Activated naive CD4-positive, alpha-beta T cell treated with anti-CD3 and anti-CD28 coated beads, Interleukin-2, amount 10 ng/mL, durations not matched to agents 7 days and 5 days (primary cell): Measurements from ENCODE around the gene GJD2.

Source experiments
- CTCF ChIA-PET: fragments of 350-600 bp; sonication (Branson Sonifier 250); formaldehyde crosslinking; loops from one replicate; lab custom pipeline; 2021; ENCODE audit warnings: antibody characterized with exemption; lab: Charles Lee
- DNase-seq: peaks from one replicate; pipeline ENCODE4 v3.0.0-alpha.2; 2020
- H3K27ac Mint-ChIP-seq: one replicate; pipeline ENCODE4 v1.8.0; 2021; ENCODE audit warnings: mild to moderate bottlenecking, moderate library complexity, mixed read lengths
- H3K27me3 Mint-ChIP-seq: one replicate; pipeline ENCODE4 v1.8.0; 2021; ENCODE audit warnings: mild to moderate bottlenecking, mixed read lengths
- H3K36me3 Mint-ChIP-seq: one replicate; pipeline ENCODE4 v1.8.0; 2021; ENCODE audit warnings: mixed read lengths
- H3K4me1 Mint-ChIP-seq: one replicate; pipeline ENCODE4 v1.8.0; 2021; ENCODE audit warnings: mixed read lengths
- H3K4me3 Mint-ChIP-seq: one replicate; pipeline ENCODE4 v1.8.0; 2021; ENCODE audit warnings: mild to moderate bottlenecking, moderate library complexity, mixed read lengths
- H3K9me3 Mint-ChIP-seq: one replicate; pipeline ENCODE4 v1.8.0; 2021; ENCODE audit warnings: mixed read lengths

GJD2 gene

GRCh38 chr15:34724481-34724880 lies 30.3 kb downstream of the GJD2 start:
- no peak overlapping the region for H3K27ac Mint-ChIP-seq
- H3K9me3 Mint-ChIP-seq = no peaks in the 10 kb centered on the region
- H3K36me3 Mint-ChIP-seq = no peaks in the 10 kb centered on the region
- H3K4me3 Mint-ChIP-seq = no peak overlapping the region
- CTCF ChIA-PET = no interaction called here
- no peaks in the 10 kb centered on the region for H3K4me1 Mint-ChIP-seq
- DNase-seq = no peak
- H3K27me3 Mint-ChIP-seq = peaks cover 56% of the 10 kb centered on the region

DNA sequence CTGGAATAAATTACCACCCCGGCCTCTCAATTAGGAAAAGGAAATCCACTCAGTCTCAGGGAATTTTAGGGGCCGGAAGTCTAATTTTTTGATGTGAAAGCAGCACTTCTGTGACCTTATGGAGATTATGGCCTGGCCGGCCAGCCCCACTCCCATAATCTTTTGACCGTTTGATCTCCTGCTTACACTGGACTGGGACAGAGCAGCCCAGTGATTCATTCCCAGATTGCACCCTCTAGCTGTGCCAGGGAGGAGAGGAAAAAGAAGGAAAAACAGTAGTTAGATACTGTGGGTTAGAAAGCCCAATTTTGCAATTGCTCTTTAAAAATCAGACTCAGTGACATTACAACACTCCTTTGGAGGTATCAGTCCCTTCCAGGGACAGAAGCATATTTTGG lies 32.4 kb downstream of the GJD2 start:
- Mint-ChIP-seq H3K4me1 (no peaks in the 10 kb centered on the region), H3K27ac (no peak overlapping the region), H3K27me3 (peaks cover 51% of the 10 kb centered on the region), H3K9me3 (no peaks in the 10 kb centered on the region), H3K4me3 (no peak overlapping the region), H3K36me3 (no peaks in the 10 kb centered on the region)
- CTCF ChIA-PET = no interaction called here
- DNase-seq = no peak

DNA sequence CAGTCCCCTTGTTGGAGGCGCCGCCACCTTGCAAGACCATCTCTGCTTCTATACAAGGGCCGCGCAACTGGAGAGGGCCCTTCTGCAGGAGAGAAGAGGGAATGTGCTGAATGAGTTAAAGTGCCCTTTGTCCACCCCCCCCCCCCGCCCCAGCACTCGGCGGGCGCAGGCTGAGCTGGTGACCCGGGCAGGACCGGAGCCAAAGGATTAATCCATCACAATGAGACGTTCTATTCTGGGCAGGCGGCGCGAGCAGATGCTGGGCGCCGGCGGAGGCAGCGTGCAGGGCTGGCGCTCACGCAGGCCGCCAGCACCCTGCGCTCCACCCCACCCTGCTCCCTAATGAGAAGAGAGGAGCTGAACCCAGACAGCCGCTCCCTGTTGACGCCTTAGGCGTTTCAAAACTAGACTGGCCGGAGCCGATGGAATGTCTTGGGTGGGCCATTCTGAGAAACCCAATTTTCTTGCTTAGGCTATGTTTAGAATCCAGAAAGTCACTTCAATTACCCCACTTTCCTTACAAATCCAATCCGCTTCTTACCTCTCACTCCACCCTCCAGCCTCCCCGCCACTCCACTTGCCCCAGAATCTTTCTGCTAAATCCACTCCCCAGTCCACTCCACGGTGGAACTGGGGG lies 32.9 kb downstream of the GJD2 start:
- no peak for DNase-seq
- H3K36me3 Mint-ChIP-seq = no peaks in the 10 kb centered on the region
- H3K9me3 Mint-ChIP-seq = no peaks in the 10 kb centered on the region
- no peak overlapping the region for H3K4me3 Mint-ChIP-seq
- no peaks in the 10 kb centered on the region for H3K4me1 Mint-ChIP-seq
- CTCF ChIA-PET = no interaction called here
- no peak overlapping the region for H3K27ac Mint-ChIP-seq
- peaks cover 55% of the 10 kb centered on the region for H3K27me3 Mint-ChIP-seq

DNA sequence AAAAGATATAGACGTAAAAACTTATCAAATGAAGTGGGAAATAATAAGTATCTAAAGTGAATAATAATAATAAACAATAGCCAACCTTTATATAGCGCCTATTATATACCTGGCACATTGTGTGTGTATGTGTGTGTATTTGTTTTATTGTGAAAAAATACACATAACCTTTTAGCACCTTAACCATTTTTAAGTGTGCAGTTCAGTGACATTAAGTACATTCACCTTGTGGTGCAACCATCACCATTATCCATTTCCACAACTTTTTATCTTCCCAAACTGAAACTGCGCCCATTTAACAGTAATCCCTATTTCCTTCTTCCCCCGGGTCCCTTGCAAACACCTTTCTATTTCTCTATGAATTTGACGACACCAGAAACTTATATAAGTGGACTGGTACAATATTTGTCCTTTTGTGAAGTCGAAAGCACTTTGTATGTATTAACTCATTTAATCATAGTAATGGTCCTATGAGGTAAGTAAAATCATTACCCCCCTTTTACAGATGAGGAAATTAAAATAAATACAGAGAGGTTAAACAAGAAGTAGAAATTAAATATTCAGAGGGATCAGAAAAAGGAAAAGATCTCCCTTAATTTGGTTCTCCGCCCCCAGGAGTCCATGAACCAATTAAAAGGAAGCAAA lies 33.5 kb downstream of the GJD2 start:
- Mint-ChIP-seq H3K9me3 (no peaks in the 10 kb centered on the region), H3K4me3 (no peak overlapping the region), H3K4me1 (no peaks in the 10 kb centered on the region), H3K27ac (no peak overlapping the region), H3K27me3 (peaks cover 55% of the 10 kb centered on the region), H3K36me3 (no peaks in the 10 kb centered on the region)
- DNase-seq = no peak
- CTCF ChIA-PET = no interaction called here

DNA sequence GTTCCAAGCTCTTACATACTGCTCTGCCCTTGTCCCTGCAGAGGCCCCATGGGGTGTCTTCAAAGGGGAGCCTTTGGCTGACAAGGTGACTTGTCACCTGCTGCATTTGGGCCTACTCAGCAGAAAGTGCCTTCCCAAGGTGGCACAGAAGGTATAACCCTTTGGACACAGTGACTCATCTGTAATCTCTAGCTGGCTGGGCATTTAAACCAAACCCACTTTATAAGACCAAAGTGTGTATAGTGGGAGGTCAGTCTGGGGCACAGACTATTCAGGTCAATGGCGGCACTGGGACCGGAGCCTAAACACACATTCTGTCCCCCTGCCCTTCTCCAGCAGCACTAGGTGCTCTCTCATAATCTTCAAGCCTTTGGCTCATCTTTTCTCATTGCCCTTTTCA lies 35.1 kb downstream of the GJD2 start:
- CTCF ChIA-PET = no interaction called here
- no peak for DNase-seq
- no peak overlapping the region for H3K27ac Mint-ChIP-seq

GRCh38 chr15:34718681-34719665 lies 35.8 kb downstream of the GJD2 start:
- Mint-ChIP-seq H3K4me3 (no peak overlapping the region), H3K36me3 (no peaks in the 10 kb centered on the region), H3K4me1 (no peaks in the 10 kb centered on the region), H3K27ac (no peak overlapping the region), H3K9me3 (no peaks in the 10 kb centered on the region), H3K27me3 (peaks cover 50% of the 10 kb centered on the region)
- no peak for DNase-seq
- CTCF ChIA-PET = no interaction called here

More for the DNA sequence above, 35.1 kb downstream of the GJD2 start:
- H3K36me3 Mint-ChIP-seq = no peaks in the 10 kb centered on the region
- no peaks in the 10 kb centered on the region for H3K4me1 Mint-ChIP-seq
- H3K9me3 Mint-ChIP-seq = no peaks in the 10 kb centered on the region
- no peak overlapping the region for H3K4me3 Mint-ChIP-seq
- H3K27me3 Mint-ChIP-seq = peaks cover 55% of the 10 kb centered on the region

DNA sequence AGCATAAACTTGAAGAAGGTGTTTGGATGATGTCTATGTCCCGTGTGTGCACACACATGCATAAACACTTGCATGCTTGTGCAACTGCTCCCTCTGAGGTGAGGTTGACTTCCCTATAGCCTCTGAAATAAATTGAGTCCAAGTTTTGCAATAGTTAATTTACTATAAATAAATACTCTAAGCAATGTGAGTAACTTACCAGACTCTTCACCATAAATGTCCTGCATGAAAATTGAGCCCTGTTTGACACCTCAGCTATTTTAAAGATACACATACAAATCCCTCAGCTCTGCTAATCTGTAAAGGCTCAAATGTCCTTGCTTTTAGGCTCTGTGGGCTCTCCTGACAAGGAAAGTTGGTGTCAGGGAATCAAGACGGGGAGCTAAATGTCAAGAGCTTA lies 37.1 kb downstream of the GJD2 start:
- Mint-ChIP-seq H3K36me3 (no peaks in the 10 kb centered on the region), H3K27me3 (peaks cover 46% of the 10 kb centered on the region), H3K4me3 (no peak overlapping the region), H3K4me1 (no peaks in the 10 kb centered on the region), H3K9me3 (no peaks in the 10 kb centered on the region), H3K27ac (no peak overlapping the region)
- no peak for DNase-seq
- CTCF ChIA-PET = interaction anchor here (1.0 kb wide), 1 partner anchor 67 kb away, joined by 4 read pairs; no protein-coding TSS in a partner anchor

DNA sequence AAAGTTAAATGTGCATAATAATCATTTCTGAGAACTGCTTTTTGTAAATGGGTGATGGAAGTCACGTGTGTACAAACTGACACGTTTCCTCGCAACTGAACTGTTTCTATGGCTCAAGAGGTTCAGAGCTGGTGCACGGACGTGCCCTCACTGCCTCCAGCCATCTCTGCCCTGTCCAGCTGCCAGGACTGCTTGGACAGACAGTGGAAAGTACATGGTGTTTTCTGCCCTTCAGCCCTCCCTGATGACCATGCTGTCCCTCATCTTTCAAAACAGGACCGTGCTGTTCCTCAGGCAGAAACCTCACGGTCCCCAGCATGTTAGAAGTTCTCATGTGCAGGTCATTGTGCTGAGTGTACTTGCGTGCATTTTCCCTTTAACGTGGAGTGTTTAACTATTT lies 38.7 kb downstream of the GJD2 start:
- Mint-ChIP-seq H3K4me3 (no peak overlapping the region), H3K27ac (no peak overlapping the region), H3K27me3 (peaks cover 38% of the 10 kb centered on the region), H3K9me3 (no peaks in the 10 kb centered on the region), H3K4me1 (no peaks in the 10 kb centered on the region), H3K36me3 (no peaks in the 10 kb centered on the region)
- DNase-seq = no peak
- CTCF ChIA-PET = no interaction called here

GRCh38 chr15:34714476-34715121 lies 40.2 kb downstream of the GJD2 start:
- Mint-ChIP-seq H3K36me3 (no peaks in the 10 kb centered on the region), H3K4me3 (no peak overlapping the region), H3K9me3 (no peaks in the 10 kb centered on the region), H3K27me3 (peaks cover 26% of the 10 kb centered on the region), H3K27ac (no peak overlapping the region), H3K4me1 (no peaks in the 10 kb centered on the region)
- CTCF ChIA-PET = no interaction called here
- DNase-seq = no peak

DNA sequence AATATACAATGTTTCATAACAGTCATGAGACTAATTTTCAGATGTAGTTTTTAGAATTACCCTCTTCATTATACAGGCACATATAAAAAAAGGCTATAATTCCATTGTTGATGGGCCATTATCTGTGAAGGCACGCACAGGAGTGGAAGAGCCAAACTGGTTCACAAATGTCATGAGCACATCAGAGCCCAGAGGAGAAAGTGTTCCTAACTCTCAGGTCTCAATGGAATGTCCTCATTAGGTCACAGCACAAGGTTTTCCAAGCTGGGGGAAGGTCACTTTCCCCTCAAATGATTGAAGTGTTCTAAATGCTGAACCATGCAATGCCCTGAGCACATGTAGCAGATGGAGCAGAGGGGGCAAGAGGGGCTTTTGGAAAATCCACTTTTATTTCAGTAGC lies 41.2 kb downstream of the GJD2 start:
- Mint-ChIP-seq H3K27ac (no peak overlapping the region), H3K27me3 (peaks cover 21% of the 10 kb centered on the region), H3K4me3 (no peak overlapping the region), H3K9me3 (no peaks in the 10 kb centered on the region), H3K4me1 (no peaks in the 10 kb centered on the region), H3K36me3 (no peaks in the 10 kb centered on the region)
- DNase-seq = no peak
- CTCF ChIA-PET = no interaction called here

DNA sequence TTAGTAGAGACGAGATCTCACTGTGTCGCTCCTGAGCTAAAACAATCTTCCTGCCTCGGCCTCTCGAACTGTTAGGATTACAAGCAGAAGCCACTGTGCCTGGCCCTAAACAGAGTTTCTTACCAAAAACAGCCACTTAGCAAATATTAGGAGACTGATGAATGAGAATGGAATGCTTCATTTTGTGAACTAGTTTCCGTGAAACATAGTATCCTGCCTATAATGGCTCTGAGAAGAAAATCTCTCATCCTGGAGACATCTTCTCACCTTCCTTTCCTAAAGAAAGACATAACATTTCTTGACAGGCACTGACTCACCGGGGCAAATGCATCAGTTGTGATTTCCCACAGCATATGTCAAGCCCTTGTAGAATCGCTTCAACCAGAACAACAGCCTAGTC lies 44.9 kb downstream of the GJD2 start:
- Mint-ChIP-seq H3K9me3 (no peaks in the 10 kb centered on the region), H3K36me3 (no peaks in the 10 kb centered on the region), H3K4me1 (no peaks in the 10 kb centered on the region), H3K27me3 (peaks cover 20% of the 10 kb centered on the region), H3K4me3 (no peak overlapping the region), H3K27ac (no peak overlapping the region)
- CTCF ChIA-PET = no interaction called here
- no peak for DNase-seq

DNA sequence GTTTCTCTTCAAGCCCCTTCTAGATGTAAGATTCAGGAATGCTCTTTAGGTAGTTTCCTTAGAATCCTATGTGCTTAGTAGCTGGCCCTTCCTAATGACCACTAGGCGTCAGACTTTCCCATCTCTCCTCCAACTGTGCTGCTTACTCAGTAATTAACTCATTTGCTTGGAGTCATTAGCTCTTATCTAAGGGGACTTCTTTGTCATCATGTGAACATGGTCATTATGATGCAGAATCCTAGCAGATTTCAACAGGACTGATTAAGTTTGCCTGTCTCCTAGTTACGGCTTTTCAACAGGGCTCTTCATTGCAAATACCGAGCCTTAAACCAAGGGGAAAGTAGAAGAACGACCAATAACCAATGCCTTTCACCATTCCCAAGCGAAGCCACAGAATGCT lies 46.4 kb downstream of the GJD2 start:
- CTCF ChIA-PET = interaction anchor here (0.9 to 1.8 kb wide), 4 partner anchors 11 to 210 kb away, joined by 3 to 8 read pairs (median 4); no protein-coding TSS in a partner anchor
- Mint-ChIP-seq H3K27me3 (peaks cover 25% of the 10 kb centered on the region), H3K36me3 (no peaks in the 10 kb centered on the region), H3K4me1 (no peaks in the 10 kb centered on the region), H3K27ac (no peak overlapping the region), H3K9me3 (no peaks in the 10 kb centered on the region), H3K4me3 (no peak overlapping the region)
- no peak for DNase-seq

- H3K4me3 Mint-ChIP-seq = no peak overlapping the region
- no peaks in the 10 kb centered on the region for H3K9me3 Mint-ChIP-seq
- CTCF ChIA-PET = no interaction called here
- H3K36me3 Mint-ChIP-seq = no peaks in the 10 kb centered on the region
- H3K27me3 Mint-ChIP-seq = peaks cover 15% of the 10 kb centered on the region
- no peak for DNase-seq
- no peaks in the 10 kb centered on the region for H3K4me1 Mint-ChIP-seq
- H3K27ac Mint-ChIP-seq = no peak overlapping the region
These were observed 53.3 kb downstream of the GJD2 start for GRCh38 chr15:34701536-34701935.
